ENCODE data around the gene EPS15.

EPS15 gene

DNA sequence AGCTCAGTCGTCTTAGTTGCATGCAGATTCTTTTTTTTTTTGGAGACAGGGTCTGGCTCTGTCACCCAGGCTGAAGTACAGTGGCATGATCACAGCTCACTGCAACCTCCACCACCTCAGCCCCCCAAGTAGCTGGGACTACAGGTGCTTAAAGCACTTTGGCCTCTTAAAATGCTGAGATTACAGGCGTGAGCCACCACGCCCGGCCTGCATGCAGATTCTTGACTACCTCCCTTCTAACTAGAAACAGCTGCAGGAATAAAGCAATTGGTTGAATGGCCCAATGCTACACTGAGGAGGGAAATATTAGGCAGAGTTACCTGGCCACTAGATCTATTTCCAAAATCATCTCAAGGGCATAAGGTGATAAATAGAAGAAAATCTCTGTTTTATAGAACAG, 159.2 kb downstream of the EPS15 start:
- Histone ChIP-seq H3K4me1 (ENCODE audit: low read length) (no peaks in the 10 kb centered on the region), H3K9ac (ENCODE audit: low read length) (no peak overlapping the region), H2AFZ (ENCODE audit: low read length) (no peak overlapping the region), H3K36me3 (replicated peaks; ENCODE audit: insufficient read depth, low read length) (no peaks in the 10 kb centered on the region), H4K20me1 (ENCODE audit: insufficient read depth, low read length) (no peaks in the 10 kb centered on the region), H3F3A (ENCODE audit: insufficient read depth, low read length) (no peaks in the 10 kb centered on the region), H3K4me2 (ENCODE audit: low read depth, low read length) (no peak overlapping the region), H3K4me3 (ENCODE audit: low read length) (no peak overlapping the region), H3K9me2 (replicated peaks; ENCODE audit: insufficient read depth, low read length) (no peaks in the 10 kb centered on the region), H3K27ac (ENCODE audit: low read length) (no peak overlapping the region), H3K9me3 (replicated peaks; ENCODE audit: insufficient read depth, low read length) (no peaks in the 10 kb centered on the region), H3K27me3 (replicated peaks; ENCODE audit: insufficient read depth, low read length) (no peaks in the 10 kb centered on the region), H3K79me2 (ENCODE audit: low read length) (no peaks in the 10 kb centered on the region)
- TF ChIP-seq EZH2phosphoT487 (IDR thresholded peaks at IDR 0.05; ENCODE audit: low read length), result no peak
- TF ChIP-seq, protein P1, sequence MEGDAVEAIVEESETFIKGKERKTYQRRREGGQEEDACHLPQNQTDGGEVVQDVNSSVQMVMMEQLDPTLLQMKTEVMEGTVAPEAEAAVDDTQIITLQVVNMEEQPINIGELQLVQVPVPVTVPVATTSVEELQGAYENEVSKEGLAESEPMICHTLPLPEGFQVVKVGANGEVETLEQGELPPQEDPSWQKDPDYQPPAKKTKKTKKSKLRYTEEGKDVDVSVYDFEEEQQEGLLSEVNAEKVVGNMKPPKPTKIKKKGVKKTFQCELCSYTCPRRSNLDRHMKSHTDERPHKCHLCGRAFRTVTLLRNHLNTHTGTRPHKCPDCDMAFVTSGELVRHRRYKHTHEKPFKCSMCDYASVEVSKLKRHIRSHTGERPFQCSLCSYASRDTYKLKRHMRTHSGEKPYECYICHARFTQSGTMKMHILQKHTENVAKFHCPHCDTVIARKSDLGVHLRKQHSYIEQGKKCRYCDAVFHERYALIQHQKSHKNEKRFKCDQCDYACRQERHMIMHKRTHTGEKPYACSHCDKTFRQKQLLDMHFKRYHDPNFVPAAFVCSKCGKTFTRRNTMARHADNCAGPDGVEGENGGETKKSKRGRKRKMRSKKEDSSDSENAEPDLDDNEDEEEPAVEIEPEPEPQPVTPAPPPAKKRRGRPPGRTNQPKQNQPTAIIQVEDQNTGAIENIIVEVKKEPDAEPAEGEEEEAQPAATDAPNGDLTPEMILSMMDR (IDR thresholded peaks at IDR 0.05; ENCODE audit: low read length), result no peak
- no peak for TF ChIP-seq EZH2 (optimal IDR thresholded peaks at IDR 0.05; ENCODE audit: low read depth, low read length)
- no peak for DNase-seq

DNA sequence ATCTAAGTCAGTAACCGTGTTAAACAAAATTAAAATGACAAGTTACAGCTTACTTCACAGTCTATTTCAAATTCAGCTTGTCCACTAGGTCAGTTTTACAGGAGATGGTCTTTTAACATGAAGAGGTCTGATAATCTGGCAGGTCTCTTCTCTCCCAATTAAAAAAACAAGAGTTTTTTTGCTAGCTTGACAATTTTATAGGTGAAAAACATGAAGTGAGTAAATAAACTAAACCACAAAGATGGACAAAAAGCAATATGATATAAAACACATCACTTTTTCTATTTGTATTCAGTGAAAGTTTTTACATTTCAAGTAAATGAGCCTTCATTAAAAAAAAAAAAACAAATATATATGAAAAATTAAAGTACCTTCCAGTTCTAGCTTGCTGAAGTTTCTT, 163.7 kb downstream of the EPS15 start:
- H3K9me3 ChIP-seq (replicated peaks; ENCODE audit: insufficient read depth, low read length), result no peaks in the 10 kb centered on the region
- H3K79me2 ChIP-seq (ENCODE audit: low read length), result no peaks in the 10 kb centered on the region
- H3K4me1 ChIP-seq (ENCODE audit: low read length), result no peaks in the 10 kb centered on the region
- H3K4me3 ChIP-seq (ENCODE audit: low read length), result no peak overlapping the region
- no peak overlapping the region for H3K27ac ChIP-seq (ENCODE audit: low read length)
- no peak for TF ChIP-seq EZH2 (optimal IDR thresholded peaks at IDR 0.05; ENCODE audit: low read depth, low read length)
- TF ChIP-seq EZH2phosphoT487 (IDR thresholded peaks at IDR 0.05; ENCODE audit: low read length), result no peak
- TF ChIP-seq, protein P1 (IDR thresholded peaks at IDR 0.05; ENCODE audit: low read length), result no peak
- H4K20me1 ChIP-seq (ENCODE audit: insufficient read depth, low read length), result no peaks in the 10 kb centered on the region
- H3F3A ChIP-seq (ENCODE audit: insufficient read depth, low read length), result no peaks in the 10 kb centered on the region
- no peaks in the 10 kb centered on the region for H3K9me2 ChIP-seq (replicated peaks; ENCODE audit: insufficient read depth, low read length)
- no peak overlapping the region for H3K4me2 ChIP-seq (ENCODE audit: low read depth, low read length)
- DNase-seq, result no peak
- no peak overlapping the region for H2AFZ ChIP-seq (ENCODE audit: low read length)
- no peak overlapping the region for H3K9ac ChIP-seq (ENCODE audit: low read length)
- no peaks in the 10 kb centered on the region for H3K27me3 ChIP-seq (replicated peaks; ENCODE audit: insufficient read depth, low read length)
- no peaks in the 10 kb centered on the region for H3K36me3 ChIP-seq (replicated peaks; ENCODE audit: insufficient read depth, low read length)

DNA sequence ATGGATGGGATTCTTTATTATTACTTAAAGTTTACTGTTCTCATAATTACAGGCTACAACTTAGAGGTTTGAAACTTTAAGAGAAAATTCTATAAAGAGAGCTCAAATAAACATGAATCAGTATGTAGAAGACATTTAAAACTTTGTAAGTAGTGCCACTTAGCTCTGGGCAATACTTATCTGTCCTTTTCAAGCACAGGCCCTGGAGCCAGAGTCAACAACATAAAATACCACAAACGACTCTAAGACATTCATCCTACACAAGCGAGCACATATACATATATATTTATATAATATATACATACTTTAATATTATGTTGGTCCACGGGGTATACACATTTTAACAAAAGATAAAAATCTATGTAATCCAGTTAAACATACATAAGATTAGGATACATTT, 164.7 kb downstream of the EPS15 start:
- no peaks in the 10 kb centered on the region for H3K27me3 ChIP-seq (replicated peaks; ENCODE audit: insufficient read depth, low read length)
- H3K9me3 ChIP-seq (replicated peaks; ENCODE audit: insufficient read depth, low read length), result no peaks in the 10 kb centered on the region
- no peaks in the 10 kb centered on the region for H3K9me2 ChIP-seq (replicated peaks; ENCODE audit: insufficient read depth, low read length)
- H3F3A ChIP-seq (ENCODE audit: insufficient read depth, low read length), result no peaks in the 10 kb centered on the region
- no peaks in the 10 kb centered on the region for H3K36me3 ChIP-seq (replicated peaks; ENCODE audit: insufficient read depth, low read length)
- H3K4me3 ChIP-seq (ENCODE audit: low read length), result no peak overlapping the region
- no peaks in the 10 kb centered on the region for H4K20me1 ChIP-seq (ENCODE audit: insufficient read depth, low read length)
- H3K4me2 ChIP-seq (ENCODE audit: low read depth, low read length), result no peak overlapping the region
- no peaks in the 10 kb centered on the region for H3K4me1 ChIP-seq (ENCODE audit: low read length)
- no peak for DNase-seq
- H3K79me2 ChIP-seq (ENCODE audit: low read length), result no peaks in the 10 kb centered on the region
- TF ChIP-seq EZH2 (optimal IDR thresholded peaks at IDR 0.05; ENCODE audit: low read depth, low read length) (no peak), EZH2phosphoT487 (IDR thresholded peaks at IDR 0.05; ENCODE audit: low read length) (no peak)
- TF ChIP-seq, protein P1 (IDR thresholded peaks at IDR 0.05; ENCODE audit: low read length), result no peak
- no peak overlapping the region for H3K27ac ChIP-seq (ENCODE audit: low read length)
- no peak overlapping the region for H2AFZ ChIP-seq (ENCODE audit: low read length)
- H3K9ac ChIP-seq (ENCODE audit: low read length), result no peak overlapping the region

Measured in MM.1S (cell line).